ENCODE measurements around the gene AFDN. TPM values are rescaled to one million over a fixed set of nuclear protein-coding genes. Genes with fewer than 3 reads are reported as not detected.

AFDN gene
- total RNA-seq, 2 experiments from 2014 or later: 39.0 to 39.3 TPM

GRCh38 chr6:168005796-168006195, 179.1 kb downstream of the AFDN start:
- ChIA-PET POLR2A (no interaction called here), CTCF (no interaction called here)
- intact Hi-C loops (cut with micrococcal nuclease): no loop called here
- H3K36me3 Mint-ChIP-seq: peaks cover under 1% of the 10 kb centered on the region
- H3K27me3 Mint-ChIP-seq: no peaks in the 10 kb centered on the region
- peaks cover 20% of the 10 kb centered on the region for H3K9me3 Mint-ChIP-seq
- no peaks in the 10 kb centered on the region for H3K4me1 Mint-ChIP-seq (ENCODE audit: low read depth)
- no peak for DNase-seq
- H3K27ac Mint-ChIP-seq: no peak overlapping the region
- no peak overlapping the region for H3K4me3 Mint-ChIP-seq

- no peaks in the 10 kb centered on the region for H3K27me3 Mint-ChIP-seq
- peaks cover 3% of the 10 kb centered on the region for H3K36me3 Mint-ChIP-seq
- H3K9me3 Mint-ChIP-seq: peaks cover 40% of the 10 kb centered on the region
- DNase-seq: no peak
- intact Hi-C loops (cut with micrococcal nuclease): no loop called here
- CTCF ChIA-PET: interaction anchor here (0.6 kb wide), 1 partner anchor 709 kb away, joined by 3 read pairs; no protein-coding TSS in a partner anchor
- no peak overlapping the region for H3K27ac Mint-ChIP-seq
- no peaks in the 10 kb centered on the region for H3K4me1 Mint-ChIP-seq (ENCODE audit: low read depth)
- POLR2A ChIA-PET: no interaction called here
- no peak overlapping the region for H3K4me3 Mint-ChIP-seq
Measured at GRCh38 chr6:168007592-168008338, 181.1 kb downstream of the AFDN start.

GRCh38 chr6:168009331-168009730, 182.6 kb downstream of the AFDN start:
- POLR2A ChIA-PET: no interaction called here
- H3K4me1 Mint-ChIP-seq (ENCODE audit: low read depth): no peaks in the 10 kb centered on the region
- DNase-seq: no peak
- no peak overlapping the region for H3K4me3 Mint-ChIP-seq
- intact Hi-C loops (cut with micrococcal nuclease): no loop called here
- no peak overlapping the region for H3K27ac Mint-ChIP-seq
- peaks cover 44% of the 10 kb centered on the region for H3K9me3 Mint-ChIP-seq
- peaks cover under 1% of the 10 kb centered on the region for H3K27me3 Mint-ChIP-seq
- peaks cover 3% of the 10 kb centered on the region for H3K36me3 Mint-ChIP-seq
- CTCF ChIA-PET: no interaction called here

GRCh38 chr6:168011291-168011690, 184.6 kb downstream of the AFDN start:
- intact Hi-C loops (cut with micrococcal nuclease): no loop called here
- Mint-ChIP-seq H3K4me3 (no peak overlapping the region), H3K27me3 (peaks cover 6% of the 10 kb centered on the region), H3K27ac (no peak overlapping the region), H3K36me3 (peaks cover 3% of the 10 kb centered on the region), H3K9me3 (peaks cover 44% of the 10 kb centered on the region), H3K4me1 (ENCODE audit: low read depth) (no peaks in the 10 kb centered on the region)
- ChIA-PET POLR2A (no interaction called here), CTCF (no interaction called here)
- DNase-seq: no peak

GRCh38 chr6:168012431-168013249, 185.9 kb downstream of the AFDN start:
- CTCF ChIA-PET: no interaction called here
- no peak for DNase-seq
- Mint-ChIP-seq H3K27me3 (peaks cover 11% of the 10 kb centered on the region), H3K36me3 (peaks cover 3% of the 10 kb centered on the region), H3K27ac (no peak overlapping the region), H3K4me3 (no peak overlapping the region), H3K9me3 (peaks cover 44% of the 10 kb centered on the region), H3K4me1 (ENCODE audit: low read depth) (no peaks in the 10 kb centered on the region)
- POLR2A ChIA-PET: no interaction called here
- intact Hi-C loops (cut with micrococcal nuclease): no loop called here

- H3K27ac Mint-ChIP-seq: no peak overlapping the region
- no peaks in the 10 kb centered on the region for H3K4me1 Mint-ChIP-seq (ENCODE audit: low read depth)
- H3K27me3 Mint-ChIP-seq: peaks cover 11% of the 10 kb centered on the region
- no peak overlapping the region for H3K4me3 Mint-ChIP-seq
- H3K9me3 Mint-ChIP-seq: peaks cover 42% of the 10 kb centered on the region
- intact Hi-C loops (cut with micrococcal nuclease): no loop called here
- POLR2A ChIA-PET: no interaction called here
- no peak for DNase-seq
- CTCF ChIA-PET: no interaction called here
- H3K36me3 Mint-ChIP-seq: peaks cover 3% of the 10 kb centered on the region
Measured at GRCh38 chr6:168013250-168013915, 186.7 kb downstream of the AFDN start.

- intact Hi-C loops (cut with micrococcal nuclease): no loop called here
- POLR2A ChIA-PET: no interaction called here
- CTCF ChIA-PET: no interaction called here
- Mint-ChIP-seq H3K4me1 (ENCODE audit: low read depth) (no peaks in the 10 kb centered on the region), H3K4me3 (no peak overlapping the region), H3K27ac (no peak overlapping the region), H3K9me3 (peaks cover 34% of the 10 kb centered on the region), H3K36me3 (peaks cover 3% of the 10 kb centered on the region), H3K27me3 (peaks cover 11% of the 10 kb centered on the region)
- no peak for DNase-seq
Measured at GRCh38 chr6:168014428-168014827, 187.7 kb downstream of the AFDN start.

- no peak overlapping the region for H3K4me3 Mint-ChIP-seq
- CTCF ChIA-PET: no interaction called here
- POLR2A ChIA-PET: no interaction called here
Measured at GRCh38 chr6:168015009-168015408, 188.3 kb downstream of the AFDN start.

GRCh38 chr6:168015482-168016175, 188.9 kb downstream of the AFDN start:
- no peak for DNase-seq
- Mint-ChIP-seq H3K9me3 (peaks cover 27% of the 10 kb centered on the region), H3K27me3 (peaks cover 11% of the 10 kb centered on the region), H3K4me1 (ENCODE audit: low read depth) (no peaks in the 10 kb centered on the region), H3K4me3 (no peak overlapping the region), H3K36me3 (peaks cover 3% of the 10 kb centered on the region), H3K27ac (no peak overlapping the region)
- POLR2A ChIA-PET: no interaction called here
- intact Hi-C loops (cut with micrococcal nuclease): no loop called here
- CTCF ChIA-PET: no interaction called here

More at GRCh38 chr6:168015009-168015408, 188.3 kb downstream of the AFDN start:
- intact Hi-C loops (cut with micrococcal nuclease): no loop called here
- no peak overlapping the region for H3K27ac Mint-ChIP-seq
- H3K4me1 Mint-ChIP-seq (ENCODE audit: low read depth): no peaks in the 10 kb centered on the region
- peaks cover 30% of the 10 kb centered on the region for H3K9me3 Mint-ChIP-seq
- peaks cover 11% of the 10 kb centered on the region for H3K27me3 Mint-ChIP-seq
- H3K36me3 Mint-ChIP-seq: peaks cover 3% of the 10 kb centered on the region
- no peak for DNase-seq

- Mint-ChIP-seq H3K4me3 (no peak overlapping the region), H3K9me3 (peaks cover 22% of the 10 kb centered on the region), H3K27ac (no peak overlapping the region), H3K27me3 (peaks cover 11% of the 10 kb centered on the region), H3K4me1 (ENCODE audit: low read depth) (no peaks in the 10 kb centered on the region), H3K36me3 (peaks cover 1% of the 10 kb centered on the region)
- no peak for DNase-seq
- POLR2A ChIA-PET: no interaction called here
- CTCF ChIA-PET: no interaction called here
- intact Hi-C loops (cut with micrococcal nuclease): no loop called here
Measured at GRCh38 chr6:168016176-168016620, 189.5 kb downstream of the AFDN start.

- Mint-ChIP-seq H3K36me3 (no peaks in the 10 kb centered on the region), H3K27ac (no peak overlapping the region), H3K27me3 (peaks cover 11% of the 10 kb centered on the region), H3K9me3 (peaks cover 15% of the 10 kb centered on the region), H3K4me3 (no peak overlapping the region), H3K4me1 (ENCODE audit: low read depth) (no peaks in the 10 kb centered on the region)
- intact Hi-C loops (cut with micrococcal nuclease): no loop called here
- POLR2A ChIA-PET: no interaction called here
- CTCF ChIA-PET: no interaction called here
- no peak for DNase-seq
Measured at GRCh38 chr6:168016721-168017525, 190.2 kb downstream of the AFDN start.

Data from activated CD4-positive, alpha-beta memory T cell treated with anti-CD3 and anti-CD28 coated beads for 36 hours (primary cell).